Right cardiac atrium (tissue), 5 donors: ENCODE measurements around the gene RGS10. TPM values are rescaled to one million over a fixed set of nuclear protein-coding genes. Genes with fewer than 3 reads are reported as not detected.
A peak's percentile ranks its signal among the peaks of the same experiment; 100 is the strongest.

Experiments used
- ATAC-seq, 2 donors: fragments of 200-7000 bp; cut with Tn5 transposase; one replicate each; pipeline versions ENCODE4 v1.8.0 to v1.9.1; 2020; ENCODE audit warnings: moderate library complexity in 2 of 2, mild to moderate bottlenecking in 1 of 2
- DNase-seq, 3 donors: peaks; one replicate each; pipeline ENCODE4 v3.0.0-alpha.2; 2020
- H3K27ac ChIP-seq: one replicate; pipeline ENCODE4 v1.5.1; 2013; ENCODE audit warnings: mild to moderate bottlenecking, low read length, control low read depth, moderate library complexity
- H3K27me3 ChIP-seq: one replicate; pipeline ENCODE4 v1.6.1; 2013; ENCODE audit not compliant: control insufficient read depth, insufficient read depth
- H3K4me1 ChIP-seq: one replicate; pipeline ENCODE4 v1.6.1; 2013; ENCODE audit warnings: low read length; ENCODE audit not compliant: control insufficient read depth, insufficient read depth
- H3K4me3 ChIP-seq: one replicate; pipeline ENCODE4 v1.5.1; 2013; ENCODE audit warnings: low read length, control low read depth
- H3K9me3 ChIP-seq: one replicate; pipeline ENCODE4 v1.6.1; 2013; ENCODE audit warnings: low read length; ENCODE audit not compliant: control insufficient read depth
- WGBS: extraction: QIAGEN DNeasy Blood & Tissue Kit; methylation state at CpG from one replicate; pipeline ENCODE4 v1.1.7; 2013; 5-methylcytosine and 5-hydroxymethylcytosine counted together
- intact Hi-C, 4 donors: fragments of 100-400 bp; cut with DNase I; formaldehyde crosslinking; loops; one replicate each; pipeline versions ENCODE4 v1.11.0 to v1.14.0; 2022 to 2023
- polyA plus RNA-seq: library from polyadenylated mRNA; stranded (reverse); fragments of 200-250 nt; gene quantifications from one replicate; pipeline ENCODE4 v1.2.3, GENCODE V29; 2013
- total RNA-seq, 4 donors: library from RNA; stranded (reverse); fragmentation: NEBNext Ultra II Directional; extraction: Animal tissue kit (Norgen Biotek cat#: 25700); gene quantifications; one replicate each; pipeline ENCODE4 v1.2.1, GENCODE V29; 2021
- donor health status: healthy with polysubstance abuse.
- donor health status: DM: no; HTN: yes; CAD: no.
- donor health status: DM: no; HTN: no; CAD: no.
- donor health status: DM: no; HTN: yes; CAD: no; lungs with severe emphysema.
- donor health status: DM: yes; HTN: yes; CAD: no.

RGS10 gene
- total and polyA plus RNA-seq, 5 donors = 4.2 to 7.8 (median 6.1) TPM

DNA sequence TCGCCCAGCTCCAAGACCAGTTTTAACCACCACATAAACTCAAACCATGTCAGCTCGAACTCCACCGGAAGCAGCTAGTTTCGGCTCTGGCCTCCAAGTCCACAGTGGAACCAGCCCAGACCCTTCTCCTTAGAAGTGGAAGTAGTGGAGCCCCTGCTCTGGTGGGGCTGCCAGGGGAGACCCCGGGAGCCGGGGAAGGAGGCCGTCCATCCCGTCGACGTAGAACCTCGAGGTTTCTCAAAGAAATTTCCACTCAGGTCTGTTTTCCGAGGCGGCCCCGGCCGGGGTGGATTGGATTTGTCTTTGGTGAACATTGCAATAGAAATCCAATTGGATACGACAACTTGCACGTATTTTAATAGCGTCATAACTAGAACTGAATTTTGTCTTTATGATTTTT lies 87.5 kb downstream of the RGS10 start:
- H3K9me3 ChIP-seq = no peaks in the 10 kb centered on the region
- WGBS = 92% methylated on average over 18 of the region's 18 CpGs
- ATAC-seq = no peak
- H3K4me1 ChIP-seq = no peaks in the 10 kb centered on the region
- peak in 1 of 3 donors; percentile 56 for DNase-seq
- no peak overlapping the region for H3K4me3 ChIP-seq
- no peak overlapping the region for H3K27ac ChIP-seq
- no peaks in the 10 kb centered on the region for H3K27me3 ChIP-seq
- intact Hi-C loops = no loop called here

DNA sequence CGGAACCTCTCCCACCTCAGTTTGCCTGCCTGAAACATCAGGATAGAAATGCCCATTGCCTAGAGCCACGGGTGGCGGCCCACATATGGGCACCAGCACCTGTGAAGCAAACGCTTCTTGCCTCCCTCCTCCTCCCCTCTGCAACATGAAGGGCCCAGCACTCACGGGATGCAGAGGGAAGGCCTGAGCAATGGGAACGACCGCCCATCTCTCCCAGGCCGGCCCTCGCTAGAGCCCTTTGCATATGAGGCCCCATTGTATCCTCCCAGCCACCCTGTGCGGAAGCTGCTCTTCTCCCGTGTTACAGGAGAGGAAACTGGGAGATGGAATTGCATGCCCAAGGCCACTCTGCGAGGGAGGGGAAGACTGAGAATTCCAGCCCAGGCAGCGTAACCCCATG lies 88.2 kb downstream of the RGS10 start:
- intact Hi-C loops = no loop called here
- ATAC-seq = no peak
- Histone ChIP-seq H3K4me3 (no peak overlapping the region), H3K27me3 (no peaks in the 10 kb centered on the region), H3K4me1 (no peaks in the 10 kb centered on the region), H3K27ac (no peak overlapping the region), H3K9me3 (no peaks in the 10 kb centered on the region)
- 87% methylated on average over 13 of the region's 13 CpGs for WGBS
- DNase-seq = no peak

DNA sequence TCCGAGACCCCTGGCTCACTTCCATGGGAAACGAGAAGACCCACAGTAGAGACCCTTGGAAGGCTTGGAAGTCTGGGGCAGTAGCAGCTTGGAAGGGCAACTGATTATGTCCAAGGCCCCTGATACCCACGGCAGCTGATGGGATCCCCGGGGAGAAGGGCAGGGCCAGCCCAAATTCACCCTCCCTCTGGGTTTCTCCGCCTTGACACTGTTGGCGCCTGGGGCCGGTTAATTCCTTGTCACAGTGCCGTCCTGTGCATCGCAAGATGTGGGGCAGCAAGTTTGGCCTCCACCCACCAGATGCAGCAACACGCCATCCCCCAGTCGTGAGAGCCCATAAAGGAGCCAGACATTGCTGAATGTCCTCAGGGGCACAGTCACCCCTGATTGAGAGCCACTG lies 89.2 kb downstream of the RGS10 start:
- no peaks in the 10 kb centered on the region for H3K4me1 ChIP-seq
- H3K27ac ChIP-seq = no peak overlapping the region
- intact Hi-C loops = no loop called here
- ATAC-seq (no peak), DNase-seq (no peak)
- H3K4me3 ChIP-seq = no peak overlapping the region
- no peaks in the 10 kb centered on the region for H3K27me3 ChIP-seq
- 76% methylated on average over 11 of the region's 11 CpGs for WGBS
- no peaks in the 10 kb centered on the region for H3K9me3 ChIP-seq

DNA sequence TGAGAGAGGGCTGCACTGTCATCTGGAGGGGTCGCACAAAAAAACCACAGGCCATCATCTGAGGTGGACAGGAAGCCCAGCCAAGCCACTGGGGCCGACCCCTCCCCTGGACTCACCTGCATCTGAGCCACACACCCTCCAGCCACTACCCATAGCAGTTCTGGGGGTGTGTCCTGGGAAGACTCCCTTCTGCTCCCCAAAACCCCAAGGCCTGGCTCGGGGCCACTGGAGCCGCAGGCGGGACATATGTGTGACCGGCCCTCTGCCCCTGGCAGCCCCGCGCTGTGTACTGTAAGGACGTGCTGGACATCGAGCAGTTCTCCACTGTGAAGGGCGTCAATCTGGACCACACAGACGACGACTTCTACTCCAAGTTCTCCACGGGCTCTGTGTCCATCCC lies 90.1 kb downstream of the RGS10 start:
- Histone ChIP-seq H3K27ac (no peak overlapping the region), H3K27me3 (no peaks in the 10 kb centered on the region), H3K9me3 (no peaks in the 10 kb centered on the region), H3K4me1 (no peaks in the 10 kb centered on the region), H3K4me3 (no peak overlapping the region)
- ATAC-seq (no peak), DNase-seq (no peak)
- intact Hi-C loops = no loop called here
- WGBS = 92% methylated on average over 14 of the region's 14 CpGs

GRCh38 chr10:119451300-119451896 lies 91.1 kb downstream of the RGS10 start:
- intact Hi-C loops = no loop called here
- peak in 1 of 3 donors; percentile 49 for DNase-seq

DNA sequence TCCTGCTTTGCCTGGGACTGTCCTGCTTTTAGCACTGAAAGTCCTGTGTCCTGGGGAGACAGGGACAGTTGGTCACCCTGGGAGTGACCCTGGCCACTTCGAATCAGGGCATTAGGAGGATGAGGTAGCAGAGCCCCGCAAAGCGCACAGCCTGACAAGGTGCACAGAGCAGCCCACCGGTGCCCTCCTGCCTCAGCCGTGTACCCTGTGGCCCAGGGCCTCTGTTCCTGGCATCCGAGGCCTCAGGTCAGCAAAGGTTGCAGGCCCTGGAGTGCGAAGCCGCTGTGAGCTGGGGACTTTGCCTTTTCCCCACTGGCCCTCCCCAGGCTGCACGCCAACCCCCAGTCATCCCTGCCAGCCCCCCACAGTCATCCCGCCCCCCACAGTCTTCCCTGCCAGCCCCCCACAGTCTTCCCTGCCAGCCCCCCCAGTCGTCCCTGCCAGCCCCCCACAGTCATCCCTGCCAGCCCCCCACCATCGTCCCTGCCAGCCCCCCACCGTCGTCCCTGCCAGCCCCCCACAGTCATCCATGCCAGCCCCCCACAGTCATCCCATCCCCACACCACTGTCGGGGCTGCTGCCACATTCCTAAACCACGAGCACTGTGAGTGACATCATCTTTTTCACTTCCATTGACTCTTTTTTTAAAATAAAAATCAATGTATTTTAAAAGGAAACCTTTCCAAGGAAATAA lies 91.8 kb downstream of the RGS10 start:
- no peak overlapping the region for H3K27ac ChIP-seq

More at GRCh38 chr10:119451300-119451896, 91.1 kb downstream of the RGS10 start:
- Histone ChIP-seq H3K9me3 (no peaks in the 10 kb centered on the region), H3K4me1 (no peaks in the 10 kb centered on the region), H3K27ac (no peak overlapping the region), H3K4me3 (no peak overlapping the region), H3K27me3 (no peaks in the 10 kb centered on the region)
- ATAC-seq = no peak
- 93% methylated on average over 16 of the region's 16 CpGs for WGBS

More for the DNA sequence above, 91.8 kb downstream of the RGS10 start:
- Histone ChIP-seq H3K4me1 (no peaks in the 10 kb centered on the region), H3K4me3 (no peak overlapping the region), H3K9me3 (no peaks in the 10 kb centered on the region), H3K27me3 (no peaks in the 10 kb centered on the region)
- WGBS = 80% methylated on average over 16 of the region's 16 CpGs
- no peak for DNase-seq
- intact Hi-C loops = no loop called here
- ATAC-seq = no peak

Other genes with a start within 250 kb of the RGS10 start
- 10 to 100 TPM; 81.3 to 92.6 (median 84.9) TPM for gene TIAL1, start 54.2 kb upstream of the RGS10 start, total RNA-seq
- gene TIAL1, start 54.2 kb upstream of the RGS10 start, polyA plus RNA-seq = 37.7 TPM
- gene BAG3, start 108.7 kb upstream of the RGS10 start, total RNA-seq = 100 to 1,000 TPM; 111 to 166 (median 139) TPM
- gene BAG3, start 108.7 kb upstream of the RGS10 start, polyA plus RNA-seq = 134 TPM
- gene INPP5F, start 183.3 kb upstream of the RGS10 start, total RNA-seq = 1 to 10 TPM; 4.8 to 6.4 (median 6.3) TPM
- gene INPP5F, start 183.3 kb upstream of the RGS10 start, polyA plus RNA-seq = 3.4 TPM